HG03159 (cell line): ENCODE measurements around the gene ZNF653.
A peak's percentile ranks its signal among the peaks of the same experiment; 100 is the strongest.
"Not testable (repeated sequence)": the region's sequence is repeated elsewhere in the genome, so short reads cannot be mapped to it uniquely, and the experiment has no call there.

Experiments
- ATAC-seq: cut with Tn5 transposase; IDR thresholded peaks from one replicate; pipeline ENCODE4 v1.9.1; 2021; ENCODE audit warnings: mild to moderate bottlenecking, moderate library complexity; ENCODE audit not compliant: unreplicated experiment

The ZNF653 gene

DNA sequence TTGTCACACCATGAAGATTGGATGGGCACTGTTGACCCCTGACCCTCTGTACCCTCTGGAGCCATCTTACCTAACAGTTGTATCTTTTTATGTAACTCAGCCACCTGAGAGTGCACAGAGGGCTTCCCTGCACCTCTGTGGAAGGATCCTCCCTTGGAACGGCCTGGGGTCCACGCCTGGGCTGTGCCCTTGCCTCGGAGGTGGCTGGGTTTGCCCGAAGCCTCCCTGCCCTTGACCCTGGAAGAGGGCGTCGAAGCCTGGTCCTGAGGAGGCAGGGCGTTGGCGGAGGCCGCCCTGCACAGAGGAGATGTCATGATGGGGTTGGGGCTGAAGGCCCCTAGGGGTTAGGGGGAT, 71.0 kb downstream of the ZNF653 start:
- ATAC-seq: peak; percentile 11

DNA sequence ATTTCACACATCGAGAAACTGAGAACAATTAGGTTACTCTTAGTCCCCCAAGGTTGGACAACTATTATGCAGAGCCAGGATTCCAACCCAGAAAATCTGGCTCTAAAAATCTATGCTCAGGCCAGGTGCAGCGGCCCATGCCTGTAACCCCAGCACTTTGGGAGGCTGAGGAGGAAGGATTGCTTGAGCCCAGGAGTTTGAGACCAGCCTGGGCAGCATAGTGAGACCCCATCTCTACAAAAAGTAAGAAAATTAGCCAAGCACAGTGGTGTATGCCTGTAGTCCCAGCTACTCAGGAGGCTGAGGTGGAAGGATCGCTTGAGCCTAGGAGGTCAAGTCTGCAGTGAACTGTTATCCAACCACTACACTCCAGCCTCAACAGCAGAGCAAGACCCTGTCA, 72.1 kb downstream of the ZNF653 start:
- ATAC-seq: not testable (repeated sequence)
